Vagina (tissue), 2 donors: ENCODE measurements around the gene AFF3. TPM values are rescaled to one million over a fixed set of nuclear protein-coding genes. Genes with fewer than 3 reads are reported as not detected.

Source experiments
- DNase-seq, 2 donors: peaks; one replicate each; pipeline ENCODE4 v3.0.0-alpha.2; 2017; ENCODE audit errors: extremely low spot score in 2 of 2
- H3K27ac ChIP-seq: fragments of 200-600 bp; sonication (generic); one replicate; pipeline ENCODE4 v1.5.1; 2019
- H3K27me3 ChIP-seq: fragments of 200-600 bp; sonication (generic); one replicate; pipeline ENCODE4 v1.5.1; 2019
- H3K36me3 ChIP-seq, 2 donors: fragments of 200-600 bp; sonication (generic); one replicate each; pipeline ENCODE4 v1.5.1; 2017 to 2019
- H3K4me1 ChIP-seq: fragments of 200-600 bp; sonication (generic); one replicate; pipeline ENCODE4 v1.5.1; 2019
- H3K4me3 ChIP-seq, 2 donors: fragments of 200-600 bp; sonication (generic); 1 replicate in 1 of 2; 2 replicates in 1 of 2; pipeline ENCODE4 v1.5.1; 2016 to 2019
- H3K9me3 ChIP-seq: fragments of 200-600 bp; sonication (generic); one replicate; pipeline ENCODE4 v1.5.1; 2019
- CTCF ChIP-seq, 3 experiments: fragments of 450-650 bp in 2 of 3; fragments of 200-600 bp in 1 of 3; sonication (generic) in 1 of 3; IDR thresholded peaks; one replicate each; pipeline ENCODE4 v1.5.1; 2017 to 2019; ENCODE audit warnings: antibody characterized with exemption in 3 of 3, mild to moderate bottlenecking in 2 of 3, moderate library complexity in 2 of 3
- POLR2A ChIP-seq, 2 donors: fragments of 450-650 bp; IDR thresholded peaks; one replicate each; pipeline ENCODE4 v1.6.1; 2017; ENCODE audit warnings: antibody characterized with exemption in 2 of 2, mild to moderate bottlenecking in 2 of 2, moderate library complexity in 2 of 2
- POLR2AphosphoS5 ChIP-seq, 2 donors: sonication (generic); formaldehyde crosslinking; IDR thresholded peaks; one replicate each; pipeline ENCODE4 v1.9.0; 2017; ENCODE audit warnings: antibody characterized with exemption in 2 of 2, mild to moderate bottlenecking in 2 of 2, low read depth in 1 of 2; ENCODE audit not compliant: insufficient read depth in 1 of 2
- intact Hi-C: fragments of 100-400 bp; cut with DNase I; formaldehyde crosslinking; loops from one replicate; pipeline ENCODE4 v1.15.1; 2023
- total RNA-seq: library from RNA; depleted of rRNA; stranded (reverse); fragments of >200 nt; gene quantifications from one replicate; pipeline ENCODE4 v1.2.3, GENCODE V29; 2016

AFF3 gene
- total RNA-seq, 1 donor from 2014 or later, result 7.6 TPM

GRCh38 chr2:99550368-99550767 is 592.0 kb downstream of the AFF3 start:
- no peak for DNase-seq
- no peak for TF ChIP-seq POLR2A (IDR thresholded peaks at IDR 0.05)
- Histone ChIP-seq H3K27me3 (no peaks in the 10 kb centered on the region), H3K9me3 (no peaks in the 10 kb centered on the region), H3K27ac (no peak overlapping the region), H3K4me3 (no peak overlapping the region), H3K4me1 (no peaks in the 10 kb centered on the region), H3K36me3 (no peaks in the 10 kb centered on the region)
- intact Hi-C loops, result no loop called here

- Histone ChIP-seq H3K9me3 (no peaks in the 10 kb centered on the region), H3K27ac (no peak overlapping the region), H3K4me1 (no peaks in the 10 kb centered on the region), H3K36me3 (no peaks in the 10 kb centered on the region), H3K4me3 (no peak overlapping the region), H3K27me3 (no peaks in the 10 kb centered on the region)
- DNase-seq, result no peak
- TF ChIP-seq CTCF (IDR thresholded peaks at IDR 0.05), result no peak
- TF ChIP-seq POLR2AphosphoS5 (IDR thresholded peaks at IDR 0.05; ENCODE audit: insufficient read depth in 1 of 2, low read depth in 1 of 2), result no peak
- no peak for TF ChIP-seq POLR2A (IDR thresholded peaks at IDR 0.05)
- intact Hi-C loops, result no loop called here
These were observed 596.8 kb downstream of the AFF3 start for GRCh38 chr2:99545604-99546003.

- no peaks in the 10 kb centered on the region for H3K27me3 ChIP-seq
- H3K4me3 ChIP-seq, result no peak overlapping the region
- no peak for TF ChIP-seq POLR2A (IDR thresholded peaks at IDR 0.05)
- TF ChIP-seq POLR2AphosphoS5 (IDR thresholded peaks at IDR 0.05; ENCODE audit: insufficient read depth in 1 of 2, low read depth in 1 of 2), result no peak
- no peak for TF ChIP-seq CTCF (IDR thresholded peaks at IDR 0.05)
- no peaks in the 10 kb centered on the region for H3K9me3 ChIP-seq
- no peaks in the 10 kb centered on the region for H3K4me1 ChIP-seq
- DNase-seq, result no peak
- intact Hi-C loops, result no loop called here
- no peak overlapping the region for H3K27ac ChIP-seq
- H3K36me3 ChIP-seq, result no peaks in the 10 kb centered on the region
These were observed 597.3 kb downstream of the AFF3 start for GRCh38 chr2:99545066-99545465.

GRCh38 chr2:99544608-99545007 is 597.8 kb downstream of the AFF3 start:
- Histone ChIP-seq H3K4me3 (no peak overlapping the region), H3K9me3 (no peaks in the 10 kb centered on the region), H3K4me1 (no peaks in the 10 kb centered on the region), H3K27me3 (no peaks in the 10 kb centered on the region), H3K36me3 (no peaks in the 10 kb centered on the region), H3K27ac (no peak overlapping the region)
- TF ChIP-seq POLR2A (IDR thresholded peaks at IDR 0.05) (no peak), POLR2AphosphoS5 (IDR thresholded peaks at IDR 0.05; ENCODE audit: insufficient read depth in 1 of 2, low read depth in 1 of 2) (no peak), CTCF (IDR thresholded peaks at IDR 0.05) (no peak)
- intact Hi-C loops, result no loop called here
- no peak for DNase-seq

- H3K36me3 ChIP-seq, result no peaks in the 10 kb centered on the region
- no peaks in the 10 kb centered on the region for H3K27me3 ChIP-seq
- H3K4me3 ChIP-seq, result no peak overlapping the region
- no peak for TF ChIP-seq POLR2AphosphoS5 (IDR thresholded peaks at IDR 0.05; ENCODE audit: insufficient read depth in 1 of 2, low read depth in 1 of 2)
- no peak for TF ChIP-seq CTCF (IDR thresholded peaks at IDR 0.05)
- no peak for TF ChIP-seq POLR2A (IDR thresholded peaks at IDR 0.05)
- DNase-seq, result no peak
- H3K9me3 ChIP-seq, result no peaks in the 10 kb centered on the region
- intact Hi-C loops, result no loop called here
- H3K4me1 ChIP-seq, result no peaks in the 10 kb centered on the region
- H3K27ac ChIP-seq, result no peak overlapping the region
These were observed 599.1 kb downstream of the AFF3 start for GRCh38 chr2:99543247-99543646.
